ENCODE results near the gene GCNT1. TPM values are rescaled to one million over a fixed set of nuclear protein-coding genes. Genes with fewer than 3 reads are reported as not detected.

Gene GCNT1
- total and polyA plus RNA-seq, 10 donors, result 2.5 to 54.5 (median 26.4) TPM

- no peaks in the 10 kb centered on the region for H3K4me1 ChIP-seq
- TF ChIP-seq POLR2A (IDR thresholded peaks at IDR 0.05) (no peak), POLR2AphosphoS5 (IDR thresholded peaks at IDR 0.05) (no peak)
- TF ChIP-seq, protein P1, sequence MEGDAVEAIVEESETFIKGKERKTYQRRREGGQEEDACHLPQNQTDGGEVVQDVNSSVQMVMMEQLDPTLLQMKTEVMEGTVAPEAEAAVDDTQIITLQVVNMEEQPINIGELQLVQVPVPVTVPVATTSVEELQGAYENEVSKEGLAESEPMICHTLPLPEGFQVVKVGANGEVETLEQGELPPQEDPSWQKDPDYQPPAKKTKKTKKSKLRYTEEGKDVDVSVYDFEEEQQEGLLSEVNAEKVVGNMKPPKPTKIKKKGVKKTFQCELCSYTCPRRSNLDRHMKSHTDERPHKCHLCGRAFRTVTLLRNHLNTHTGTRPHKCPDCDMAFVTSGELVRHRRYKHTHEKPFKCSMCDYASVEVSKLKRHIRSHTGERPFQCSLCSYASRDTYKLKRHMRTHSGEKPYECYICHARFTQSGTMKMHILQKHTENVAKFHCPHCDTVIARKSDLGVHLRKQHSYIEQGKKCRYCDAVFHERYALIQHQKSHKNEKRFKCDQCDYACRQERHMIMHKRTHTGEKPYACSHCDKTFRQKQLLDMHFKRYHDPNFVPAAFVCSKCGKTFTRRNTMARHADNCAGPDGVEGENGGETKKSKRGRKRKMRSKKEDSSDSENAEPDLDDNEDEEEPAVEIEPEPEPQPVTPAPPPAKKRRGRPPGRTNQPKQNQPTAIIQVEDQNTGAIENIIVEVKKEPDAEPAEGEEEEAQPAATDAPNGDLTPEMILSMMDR (IDR thresholded peaks at IDR 0.05 in 8 of 11, conservative IDR thresholded peaks at IDR 0.05 in 3 of 11), result no peak
- no peaks in the 10 kb centered on the region for H3K27me3 ChIP-seq (replicated peaks in 1 of 7)
- peaks cover 0 to 19% (median 14%) of the 10 kb centered on the region in 8 donors for H3K9me3 ChIP-seq
- no peaks in the 10 kb centered on the region for H3K36me3 ChIP-seq
- no peak overlapping the region for H3K27ac ChIP-seq
- H3K4me3 ChIP-seq, result no peak overlapping the region
- intact Hi-C loops (cut with DNase I; ENCODE audit: low total_unique reads), result no loop called here
- WGBS, 5 donors, result 70 to 93% (median 82%) methylated on average over 2 of the region's 2 CpGs
- no peak for DNase-seq
Measured at GRCh38 chr9:76415154-76415553, 43.8 kb upstream of the GCNT1 start.

- no peaks in the 10 kb centered on the region for H3K27me3 ChIP-seq (replicated peaks in 1 of 7)
- TF ChIP-seq POLR2A (IDR thresholded peaks at IDR 0.05), result no peak
- TF ChIP-seq POLR2AphosphoS5 (IDR thresholded peaks at IDR 0.05), result no peak
- TF ChIP-seq, protein P1 (IDR thresholded peaks at IDR 0.05 in 8 of 11, conservative IDR thresholded peaks at IDR 0.05 in 3 of 11), result no peak
- intact Hi-C loops (cut with DNase I; ENCODE audit: low total_unique reads), result no loop called here
- no peaks in the 10 kb centered on the region for H3K4me1 ChIP-seq
- no peak overlapping the region for H3K27ac ChIP-seq
- H3K36me3 ChIP-seq, result no peaks in the 10 kb centered on the region
- no peak overlapping the region for H3K4me3 ChIP-seq
- no peak for DNase-seq
- peaks cover 0 to 19% (median 14%) of the 10 kb centered on the region in 8 donors for H3K9me3 ChIP-seq
Measured at GRCh38 chr9:76415731-76416130, 43.3 kb upstream of the GCNT1 start.

GRCh38 chr9:76417394-76417793 is 41.6 kb upstream of the GCNT1 start:
- TF ChIP-seq POLR2AphosphoS5 (IDR thresholded peaks at IDR 0.05), result no peak
- TF ChIP-seq POLR2A (IDR thresholded peaks at IDR 0.05), result no peak
- TF ChIP-seq, protein P1 (IDR thresholded peaks at IDR 0.05 in 8 of 11, conservative IDR thresholded peaks at IDR 0.05 in 3 of 11), result no peak
- intact Hi-C loops (cut with DNase I; ENCODE audit: low total_unique reads), result no loop called here
- H3K4me3 ChIP-seq, result no peak overlapping the region
- peaks cover 0 to 19% (median 14%) of the 10 kb centered on the region in 8 donors for H3K9me3 ChIP-seq
- no peaks in the 10 kb centered on the region for H3K27me3 ChIP-seq (replicated peaks in 1 of 7)
- no peak overlapping the region for H3K27ac ChIP-seq
- no peaks in the 10 kb centered on the region for H3K4me1 ChIP-seq
- no peaks in the 10 kb centered on the region for H3K36me3 ChIP-seq
- DNase-seq, result no peak
- 0 to 47% (median 32%) methylated on average over 1 of the region's 1 CpG for WGBS, 5 donors

GRCh38 chr9:76419782-76420380 is 39.1 kb upstream of the GCNT1 start:
- no peak for TF ChIP-seq POLR2A (IDR thresholded peaks at IDR 0.05)
- TF ChIP-seq, protein P1 (IDR thresholded peaks at IDR 0.05 in 8 of 11, conservative IDR thresholded peaks at IDR 0.05 in 3 of 11), result peak in 7 of 11 experiments; percentile 31 to 56 (median 45)
- Histone ChIP-seq H3K4me3 (no peak overlapping the region), H3K4me1 (no peaks in the 10 kb centered on the region), H3K9me3 (peaks cover 0 to 1% (median 0%) of the 10 kb centered on the region in 8 donors), H3K36me3 (no peaks in the 10 kb centered on the region), H3K27ac (no peak overlapping the region), H3K27me3 (replicated peaks in 1 of 7) (no peaks in the 10 kb centered on the region)
- 75 to 84% (median 78%) methylated on average over 2 of the region's 2 CpGs for WGBS, 5 donors
- intact Hi-C loops (cut with DNase I; ENCODE audit: low total_unique reads), result no loop called here
- no peak for DNase-seq

Measured in spleen (tissue), 11 donors.